Transverse colon (tissue), 3 donors: ENCODE results near the gene DTNA.

ENCODE experiments used
- POLR2A ChIP-seq: fragments of 450-650 bp; IDR thresholded peaks from one replicate; pipeline ENCODE4 v1.6.1; 2016; ENCODE audit warnings: antibody characterized with exemption, mild to moderate bottlenecking, moderate library complexity
- TF ChIP-seq, protein P1 (sequence below), 5 experiments: fragments of 200-600 bp in 3 of 5; fragments of 450-650 bp in 2 of 5; sonication (generic) in 3 of 5; IDR thresholded peaks; 1 replicate in 2 of 5; 2 replicates in 3 of 5; pipeline ENCODE4 v1.5.1; 2016 to 2017; ENCODE audit warnings: antibody characterized with exemption in 5 of 5, inconsistent platforms in 3 of 5, mild to moderate bottlenecking in 2 of 5, moderate library complexity in 1 of 5

- TF ChIP-seq, protein P1, sequence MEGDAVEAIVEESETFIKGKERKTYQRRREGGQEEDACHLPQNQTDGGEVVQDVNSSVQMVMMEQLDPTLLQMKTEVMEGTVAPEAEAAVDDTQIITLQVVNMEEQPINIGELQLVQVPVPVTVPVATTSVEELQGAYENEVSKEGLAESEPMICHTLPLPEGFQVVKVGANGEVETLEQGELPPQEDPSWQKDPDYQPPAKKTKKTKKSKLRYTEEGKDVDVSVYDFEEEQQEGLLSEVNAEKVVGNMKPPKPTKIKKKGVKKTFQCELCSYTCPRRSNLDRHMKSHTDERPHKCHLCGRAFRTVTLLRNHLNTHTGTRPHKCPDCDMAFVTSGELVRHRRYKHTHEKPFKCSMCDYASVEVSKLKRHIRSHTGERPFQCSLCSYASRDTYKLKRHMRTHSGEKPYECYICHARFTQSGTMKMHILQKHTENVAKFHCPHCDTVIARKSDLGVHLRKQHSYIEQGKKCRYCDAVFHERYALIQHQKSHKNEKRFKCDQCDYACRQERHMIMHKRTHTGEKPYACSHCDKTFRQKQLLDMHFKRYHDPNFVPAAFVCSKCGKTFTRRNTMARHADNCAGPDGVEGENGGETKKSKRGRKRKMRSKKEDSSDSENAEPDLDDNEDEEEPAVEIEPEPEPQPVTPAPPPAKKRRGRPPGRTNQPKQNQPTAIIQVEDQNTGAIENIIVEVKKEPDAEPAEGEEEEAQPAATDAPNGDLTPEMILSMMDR (IDR thresholded peaks at IDR 0.05) = no peak
- no peak for TF ChIP-seq POLR2A
These were observed 152.5 kb downstream of the DTNA start for GRCh38 chr18:34862561-34862960.
